ENCODE data around the gene TDRD5.

- TF ChIP-seq CTCF (IDR thresholded peaks at IDR 0.05) (no peak), POLR2A (IDR thresholded peaks at IDR 0.05) (no peak)
These were observed 140.0 kb downstream of the TDRD5 start for GRCh38 chr1:179731643-179732042.
